ENCODE results near the gene PAXX.
"Not testable (repeated sequence)": the region's sequence is repeated elsewhere in the genome, so short reads cannot be mapped to it uniquely, and the experiment has no call there.

Gene PAXX

DNA sequence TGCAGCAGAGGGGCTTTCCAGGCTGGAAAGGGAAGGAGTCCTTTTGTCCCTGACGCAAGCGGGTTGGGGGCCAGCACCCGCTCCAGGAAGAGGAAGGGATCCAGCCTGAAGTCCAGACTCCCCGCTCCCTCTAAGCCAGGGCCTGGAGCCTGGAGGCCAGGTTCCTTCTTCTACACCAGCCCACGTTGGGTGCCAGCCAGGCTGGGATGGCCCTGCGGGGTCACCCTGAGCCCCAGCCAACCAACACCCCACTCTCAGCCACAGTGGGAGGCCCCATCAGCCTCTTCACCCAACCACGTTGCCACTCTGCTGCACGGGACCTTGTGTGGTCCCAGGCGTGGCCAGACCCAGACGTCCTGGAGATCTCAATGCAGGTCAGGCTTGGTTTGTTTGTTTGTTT, 40.6 kb downstream of the PAXX start:
- no peaks in the 10 kb centered on the region for H3K27me3 Mint-ChIP-seq
- H3K9me3 Mint-ChIP-seq, result no peaks in the 10 kb centered on the region
- no peaks in the 10 kb centered on the region for H3K36me3 Mint-ChIP-seq
- H3K4me3 Mint-ChIP-seq, result no peak overlapping the region
- peaks cover 35% of the 10 kb centered on the region for H3K4me1 Mint-ChIP-seq
- no peak overlapping the region for H3K27ac Mint-ChIP-seq

- H3K27me3 Mint-ChIP-seq, H3K36me3 Mint-ChIP-seq, H3K9me3 Mint-ChIP-seq, H3K27ac Mint-ChIP-seq: not testable (repeated sequence)
- peaks cover 35% of the 10 kb centered on the region for H3K4me1 Mint-ChIP-seq
- H3K4me3 Mint-ChIP-seq, result peak overlapping the region; percentile 30
Measured at GRCh38 chr9:137033481-137033880, 41.3 kb downstream of the PAXX start.

GRCh38 chr9:137034039-137034708, 42.0 kb downstream of the PAXX start:
- peaks cover 35% of the 10 kb centered on the region for H3K4me1 Mint-ChIP-seq
- no peaks in the 10 kb centered on the region for H3K27me3 Mint-ChIP-seq
- no peaks in the 10 kb centered on the region for H3K36me3 Mint-ChIP-seq
- peak overlapping the region; percentile 69 for H3K4me3 Mint-ChIP-seq
- no peak overlapping the region for H3K27ac Mint-ChIP-seq
- H3K9me3 Mint-ChIP-seq, result no peaks in the 10 kb centered on the region

DNA sequence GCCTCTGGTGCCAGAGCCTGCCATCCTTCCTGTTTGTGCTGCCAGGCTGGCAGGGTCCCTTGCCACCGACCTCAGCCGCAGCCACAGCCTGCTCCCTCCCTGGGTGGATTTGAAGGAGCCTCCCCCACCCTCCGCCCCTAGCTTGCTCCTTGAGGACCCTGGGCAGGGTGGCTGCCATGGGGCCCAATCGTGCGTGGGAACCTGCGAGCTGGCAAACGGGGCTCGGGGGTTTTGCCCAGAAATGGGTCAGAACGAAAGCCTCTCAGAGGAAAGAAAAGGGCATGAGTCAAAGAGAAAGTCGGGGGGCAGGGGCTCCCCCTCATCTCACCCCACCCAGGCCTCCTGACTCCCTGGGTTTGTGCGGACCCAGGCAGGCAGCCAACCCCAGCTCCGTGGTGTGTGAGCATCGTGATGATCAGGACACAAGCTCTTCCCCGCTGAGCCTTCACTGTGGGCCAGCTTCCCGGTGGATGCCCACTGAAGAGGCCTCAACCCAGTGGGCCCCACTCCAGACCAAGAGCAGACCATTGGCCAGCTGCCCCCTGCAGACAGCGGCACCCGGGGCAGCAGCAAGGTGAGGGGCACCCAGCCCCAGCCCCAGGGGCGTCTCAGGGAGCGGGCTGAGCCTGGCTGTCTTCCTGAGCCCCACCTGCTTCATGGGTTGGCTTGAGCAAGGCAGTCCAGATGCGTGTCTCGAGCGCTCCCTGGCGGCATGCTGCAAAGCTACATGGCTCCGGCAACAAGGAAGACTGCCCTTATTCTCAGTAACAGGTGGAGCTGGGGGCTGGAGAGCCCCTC, 42.7 kb downstream of the PAXX start:
- no peaks in the 10 kb centered on the region for H3K36me3 Mint-ChIP-seq
- peak overlapping the region; percentile 69 for H3K4me3 Mint-ChIP-seq

GRCh38 chr9:137035507-137035834, 43.2 kb downstream of the PAXX start:
- Mint-ChIP-seq H3K27ac (no peak overlapping the region), H3K9me3 (no peaks in the 10 kb centered on the region), H3K4me3 (no peak overlapping the region), H3K4me1 (peaks cover 25% of the 10 kb centered on the region), H3K36me3 (no peaks in the 10 kb centered on the region), H3K27me3 (no peaks in the 10 kb centered on the region)

More for the DNA sequence above, 42.7 kb downstream of the PAXX start:
- Mint-ChIP-seq H3K27me3 (no peaks in the 10 kb centered on the region), H3K27ac (peak overlapping the region; percentile 51), H3K4me1 (peaks cover 28% of the 10 kb centered on the region), H3K9me3 (no peaks in the 10 kb centered on the region)

GRCh38 chr9:137035937-137036336, 43.7 kb downstream of the PAXX start:
- Mint-ChIP-seq H3K4me1 (peaks cover 20% of the 10 kb centered on the region), H3K9me3 (no peaks in the 10 kb centered on the region)

GRCh38 chr9:137037035-137037434, 44.8 kb downstream of the PAXX start:
- no peaks in the 10 kb centered on the region for H3K27me3 Mint-ChIP-seq

More at GRCh38 chr9:137035937-137036336, 43.7 kb downstream of the PAXX start:
- no peaks in the 10 kb centered on the region for H3K27me3 Mint-ChIP-seq
- no peak overlapping the region for H3K4me3 Mint-ChIP-seq
- H3K27ac Mint-ChIP-seq, result no peak overlapping the region
- H3K36me3 Mint-ChIP-seq, result no peaks in the 10 kb centered on the region

GRCh38 chr9:137037483-137037882, 45.3 kb downstream of the PAXX start:
- Mint-ChIP-seq H3K27ac (no peak overlapping the region), H3K9me3 (no peaks in the 10 kb centered on the region), H3K27me3 (no peaks in the 10 kb centered on the region), H3K36me3 (no peaks in the 10 kb centered on the region), H3K4me1 (peaks cover 15% of the 10 kb centered on the region), H3K4me3 (no peak overlapping the region)

More at GRCh38 chr9:137037035-137037434, 44.8 kb downstream of the PAXX start:
- Mint-ChIP-seq H3K36me3 (no peaks in the 10 kb centered on the region), H3K27ac (no peak overlapping the region), H3K4me3 (no peak overlapping the region), H3K9me3 (no peaks in the 10 kb centered on the region), H3K4me1 (peaks cover 16% of the 10 kb centered on the region)

- H3K9me3 Mint-ChIP-seq, result no peaks in the 10 kb centered on the region
- H3K27me3 Mint-ChIP-seq, result no peaks in the 10 kb centered on the region
- H3K27ac Mint-ChIP-seq, result no peak overlapping the region
- H3K36me3 Mint-ChIP-seq, result no peaks in the 10 kb centered on the region
- H3K4me3 Mint-ChIP-seq, result no peak overlapping the region
- peaks cover 11% of the 10 kb centered on the region for H3K4me1 Mint-ChIP-seq
Measured at GRCh38 chr9:137038916-137039315, 46.7 kb downstream of the PAXX start.

GRCh38 chr9:137039611-137040366, 47.6 kb downstream of the PAXX start:
- H3K36me3 Mint-ChIP-seq, result no peaks in the 10 kb centered on the region
- H3K4me3 Mint-ChIP-seq, result no peak overlapping the region
- H3K27ac Mint-ChIP-seq, result no peak overlapping the region
- H3K27me3 Mint-ChIP-seq, result no peaks in the 10 kb centered on the region
- no peaks in the 10 kb centered on the region for H3K9me3 Mint-ChIP-seq
- peaks cover 12% of the 10 kb centered on the region for H3K4me1 Mint-ChIP-seq

DNA sequence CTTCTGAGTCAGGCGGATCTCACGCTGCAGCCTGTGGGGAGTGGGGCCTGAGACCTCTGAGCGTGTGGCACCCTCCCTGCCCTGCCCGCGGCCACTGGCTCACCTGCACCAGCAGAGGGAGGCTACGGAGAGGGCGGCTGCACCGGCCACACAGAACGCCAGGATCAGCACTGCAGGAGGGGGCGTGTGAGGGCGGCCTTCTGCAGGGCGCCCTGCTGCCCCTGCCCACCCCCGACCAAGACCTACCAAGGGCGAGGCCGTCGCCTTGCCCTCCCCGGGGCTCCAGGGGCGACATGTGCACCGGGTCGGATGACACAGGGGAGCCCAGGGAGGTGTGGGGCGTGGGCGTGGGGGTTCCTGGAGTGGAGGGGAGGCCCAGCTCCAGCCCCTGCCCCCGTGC, 48.3 kb downstream of the PAXX start:
- Mint-ChIP-seq H3K27ac (no peak overlapping the region), H3K27me3 (no peaks in the 10 kb centered on the region), H3K36me3 (no peaks in the 10 kb centered on the region), H3K4me1 (peaks cover 10% of the 10 kb centered on the region), H3K4me3 (no peak overlapping the region), H3K9me3 (no peaks in the 10 kb centered on the region)

DNA sequence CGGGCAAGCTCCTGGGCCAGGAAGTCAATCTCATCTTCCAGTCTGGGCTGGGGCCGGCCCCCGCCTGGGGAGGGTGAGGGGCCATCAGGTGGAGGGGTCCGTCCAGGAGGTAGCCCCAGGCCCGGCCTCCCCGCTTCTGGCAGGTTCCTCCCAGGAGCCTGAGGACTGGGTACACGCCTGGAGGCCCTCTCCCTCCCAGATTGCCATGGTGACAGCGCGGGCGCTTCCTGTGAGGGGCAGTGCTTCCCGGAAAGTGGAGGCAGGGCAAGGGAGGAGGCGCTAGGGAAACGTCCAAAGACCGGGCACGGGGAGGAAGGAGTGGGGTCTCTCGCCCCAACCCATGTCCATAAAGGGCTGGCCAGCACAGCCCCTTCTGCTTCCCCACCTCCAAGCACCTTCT, 48.9 kb downstream of the PAXX start:
- Mint-ChIP-seq H3K4me3 (no peak overlapping the region), H3K4me1 (peaks cover 10% of the 10 kb centered on the region), H3K27ac (no peak overlapping the region), H3K27me3 (no peaks in the 10 kb centered on the region), H3K36me3 (no peaks in the 10 kb centered on the region), H3K9me3 (no peaks in the 10 kb centered on the region)

- peaks cover 10% of the 10 kb centered on the region for H3K4me1 Mint-ChIP-seq
- H3K27me3 Mint-ChIP-seq, result peaks cover 4% of the 10 kb centered on the region
- no peak overlapping the region for H3K27ac Mint-ChIP-seq
- H3K4me3 Mint-ChIP-seq, result no peak overlapping the region
- no peaks in the 10 kb centered on the region for H3K9me3 Mint-ChIP-seq
- H3K36me3 Mint-ChIP-seq, result no peaks in the 10 kb centered on the region
Measured at GRCh38 chr9:137042751-137043727, 50.8 kb downstream of the PAXX start.

Measured in activated naive CD4-positive, alpha-beta T cell treated with anti-CD3 and anti-CD28 coated beads, Interleukin-2, amount 50 U/mL, for 24 hours (primary cell).